Smooth muscle cell (in vitro differentiated cells): Measurements from ENCODE around the gene PPP2R5C. TPM values are rescaled to one million over a fixed set of nuclear protein-coding genes. Genes with fewer than 3 reads are reported as not detected.

Source experiments
- DNase-seq: peaks from one replicate; lab custom pipeline; 2025; ENCODE audit not compliant: unreplicated experiment; lab: John Stamatoyannopoulos, UW
- H2AFZ ChIP-seq: fragments of 200-600 bp; sonication (generic); 2 replicates; pipeline ENCODE4 v1.6.0; 2016; ENCODE audit warnings: antibody characterized with exemption, low read depth, mild to moderate bottlenecking
- H3F3A ChIP-seq: fragments of 200-600 bp; sonication (generic); 2 replicates; pipeline ENCODE4 v1.6.0; 2017; ENCODE audit warnings: antibody characterized with exemption, low read depth
- H3K27ac ChIP-seq: fragments of 200-600 bp; sonication (generic); 2 replicates; pipeline ENCODE4 v1.5.1; 2016; ENCODE audit warnings: low read depth, mild to moderate bottlenecking
- H3K27me3 ChIP-seq: fragments of 200-600 bp; sonication (generic); 2 replicates; pipeline ENCODE4 v1.6.1; 2016; ENCODE audit warnings: low read depth, mild to moderate bottlenecking
- H3K36me3 ChIP-seq: fragments of 200-600 bp; sonication (generic); 2 replicates; pipeline ENCODE4 v1.5.1; 2016; ENCODE audit warnings: low read depth
- H3K4me1 ChIP-seq: fragments of 200-600 bp; sonication (generic); 2 replicates; pipeline ENCODE4 v1.5.1; 2016; ENCODE audit warnings: low read depth
- H3K4me2 ChIP-seq: fragments of 200-600 bp; sonication (generic); 2 replicates; pipeline ENCODE4 v1.6.0; 2016; ENCODE audit warnings: mild to moderate bottlenecking
- H3K4me3 ChIP-seq: fragments of 200-600 bp; sonication (generic); 2 replicates; pipeline ENCODE4 v1.5.1; 2016; ENCODE audit warnings: mild to moderate bottlenecking
- H3K79me2 ChIP-seq: fragments of 200-600 bp; sonication (generic); 2 replicates; pipeline ENCODE4 v1.6.0; 2016; ENCODE audit warnings: low read depth, mild to moderate bottlenecking
- H3K9ac ChIP-seq: fragments of 200-600 bp; sonication (generic); 2 replicates; pipeline ENCODE4 v1.6.0; 2016; ENCODE audit warnings: low read depth
- H3K9me3 ChIP-seq: fragments of 200-600 bp; sonication (generic); replicated peaks from 2 replicates; pipeline ENCODE4 v1.5.1; 2016; ENCODE audit warnings: low read depth
- H4K20me1 ChIP-seq: fragments of 200-600 bp; sonication (generic); 2 replicates; pipeline ENCODE4 v1.6.0; 2016; ENCODE audit warnings: low read depth
- CTCF ChIP-seq: fragments of 200-600 bp; sonication (generic); IDR thresholded peaks from 2 replicates; pipeline ENCODE4 v1.5.1; 2017; ENCODE audit warnings: borderline replicate concordance, mild to moderate bottlenecking, antibody characterized with exemption; ENCODE audit not compliant: insufficient read depth, poor library complexity, severe bottlenecking
- WGBS: methylation state at CpG from one replicate; pipeline ENCODE4 v1.1.7; 2016; ENCODE audit warnings: low lambda C conversion rate; 5-methylcytosine and 5-hydroxymethylcytosine counted together
- polyA plus RNA-seq: library from polyadenylated mRNA; unstranded; fragments of >200 nt; fragmentation: Nextera tagmentation; extraction: Ambion mirVana; gene quantifications from 2 replicates; pipeline ENCODE4 v1.2.1, GENCODE V29; 2016
- total RNA-seq: library from RNA; depleted of rRNA; stranded (reverse); fragments of >200 nt; gene quantifications from 2 replicates; pipeline ENCODE4 v1.2.3, GENCODE V29; 2014

The PPP2R5C gene
- total and polyA plus RNA-seq, 2 experiments from 2014 or later: 63.6 to 92.7 TPM

GRCh38 chr14:101960225-101960624 lies 198.7 kb downstream of the PPP2R5C start:
- Histone ChIP-seq H3K4me2 (no peak overlapping the region), H3F3A (peaks cover 12% of the 10 kb centered on the region), H2AFZ (no peak overlapping the region), H3K27ac (no peak overlapping the region), H4K20me1 (peaks cover under 1% of the 10 kb centered on the region), H3K4me3 (no peak overlapping the region), H3K27me3 (no peaks in the 10 kb centered on the region), H3K4me1 (no peaks in the 10 kb centered on the region), H3K9me3 (no peaks in the 10 kb centered on the region), H3K79me2 (peaks cover 8% of the 10 kb centered on the region), H3K36me3 (no peaks in the 10 kb centered on the region), H3K9ac (no peak overlapping the region)
- TF ChIP-seq CTCF: peak; percentile 48
- DNase-seq: no peak
- 61% methylated on average over 13 of the region's 13 CpGs for WGBS

- peak; percentile 74 for TF ChIP-seq CTCF
- H3K9ac ChIP-seq: no peak overlapping the region
- no peak overlapping the region for H3K4me2 ChIP-seq
- H3F3A ChIP-seq: peaks cover 12% of the 10 kb centered on the region
- DNase-seq: no peak
- H3K27ac ChIP-seq: no peak overlapping the region
- H3K36me3 ChIP-seq: no peaks in the 10 kb centered on the region
- peaks cover 10% of the 10 kb centered on the region for H4K20me1 ChIP-seq
- no peaks in the 10 kb centered on the region for H3K27me3 ChIP-seq
- peaks cover 5% of the 10 kb centered on the region for H3K4me1 ChIP-seq
- peaks cover 17% of the 10 kb centered on the region for H3K79me2 ChIP-seq
- H3K4me3 ChIP-seq: no peak overlapping the region
- 41% methylated on average over 19 of the region's 19 CpGs for WGBS
- no peaks in the 10 kb centered on the region for H3K9me3 ChIP-seq
- no peak overlapping the region for H2AFZ ChIP-seq
Observed at GRCh38 chr14:101961011-101961721, 199.7 kb downstream of the PPP2R5C start.

GRCh38 chr14:101961746-101962502 lies 200.4 kb downstream of the PPP2R5C start:
- H3K9ac ChIP-seq: peak overlapping the region; percentile 32
- WGBS: 89% methylated on average over 9 of the region's 9 CpGs

More at GRCh38 chr14:101961746-101962502, 200.4 kb downstream of the PPP2R5C start:
- H4K20me1 ChIP-seq: peaks cover 17% of the 10 kb centered on the region
- TF ChIP-seq CTCF: no peak
- H3K27me3 ChIP-seq: no peaks in the 10 kb centered on the region
- no peak overlapping the region for H2AFZ ChIP-seq
- H3F3A ChIP-seq: peaks cover 12% of the 10 kb centered on the region
- DNase-seq: no peak
- no peaks in the 10 kb centered on the region for H3K36me3 ChIP-seq
- H3K4me2 ChIP-seq: peak overlapping the region; percentile 36
- H3K4me1 ChIP-seq: peaks cover 11% of the 10 kb centered on the region
- peak overlapping the region; percentile 39 for H3K27ac ChIP-seq
- peaks cover 25% of the 10 kb centered on the region for H3K79me2 ChIP-seq
- H3K9me3 ChIP-seq: no peaks in the 10 kb centered on the region
- no peak overlapping the region for H3K4me3 ChIP-seq
